GM23338 (cell line): ENCODE results near the gene EXOC6. TPM values are rescaled to one million over a fixed set of nuclear protein-coding genes. Genes with fewer than 3 reads are reported as not detected.

Source experiments
- ATAC-seq: fragments of 200-7000 bp; cut with Tn5 transposase; 3 replicates; pipeline ENCODE4 v1.9.1; 2020
- DNase-seq: peaks from one replicate; pipeline ENCODE4 v3.0.0-alpha.2; 2015; ENCODE audit warnings: low spot score
- H2AFZ ChIP-seq: fragments of 200-600 bp; sonication (generic); 2 replicates; pipeline ENCODE4 v1.8.0; 2016; ENCODE audit warnings: antibody characterized with exemption, mild to moderate bottlenecking, moderate library complexity
- H3F3A ChIP-seq: fragments of 200-600 bp; sonication (generic); replicated peaks from 2 replicates; pipeline ENCODE4 v1.8.0; 2017; ENCODE audit warnings: antibody characterized with exemption, mixed run types, low read depth
- H3K27ac ChIP-seq: fragments of 200-600 bp; sonication (generic); 2 replicates; pipeline ENCODE4 v1.6.1; 2016; ENCODE audit warnings: low read depth
- H3K27me3 ChIP-seq: fragments of 200-600 bp; sonication (generic); 2 replicates; pipeline ENCODE4 v1.8.0; 2016; ENCODE audit warnings: mild to moderate bottlenecking, mixed run types, moderate library complexity; ENCODE audit not compliant: insufficient read depth
- H3K36me3 ChIP-seq: fragments of 200-600 bp; sonication (generic); 2 replicates; pipeline ENCODE4 v1.8.0; 2016; ENCODE audit warnings: mild to moderate bottlenecking; ENCODE audit not compliant: insufficient read depth
- H3K4me1 ChIP-seq: fragments of 200-600 bp; sonication (generic); 2 replicates; pipeline ENCODE4 v1.8.0; 2016; ENCODE audit warnings: mild to moderate bottlenecking, moderate library complexity; ENCODE audit not compliant: insufficient read depth
- H3K4me2 ChIP-seq: fragments of 200-600 bp; sonication (generic); 2 replicates; pipeline ENCODE4 v1.7.1; 2017; ENCODE audit warnings: mixed run types
- H3K4me3 ChIP-seq: fragments of 200-600 bp; sonication (generic); 2 replicates; pipeline ENCODE4 v1.6.1; 2016; ENCODE audit warnings: mixed run types
- H3K79me2 ChIP-seq: fragments of 200-600 bp; sonication (generic); replicated peaks from 2 replicates; pipeline ENCODE4 v1.8.0; 2017; ENCODE audit warnings: mild to moderate bottlenecking; ENCODE audit not compliant: insufficient read depth
- H3K9me2 ChIP-seq: fragments of 200-600 bp; sonication (generic); 2 replicates; pipeline ENCODE4 v1.8.0; 2017; ENCODE audit not compliant: insufficient read depth
- H4K20me1 ChIP-seq: fragments of 200-600 bp; sonication (generic); replicated peaks from 2 replicates; pipeline ENCODE4 v1.8.0; 2017; ENCODE audit warnings: mild to moderate bottlenecking; ENCODE audit not compliant: insufficient read depth
- H3K27ac Mint-ChIP-seq: 2 replicates; pipeline ENCODE4 v1.8.0; 2020; ENCODE audit warnings: inconsistent platforms, mild to moderate bottlenecking, moderate library complexity, mixed read lengths
- H3K27me3 Mint-ChIP-seq: 3 replicates; pipeline ENCODE4 v1.8.0; 2022; ENCODE audit warnings: low read depth, mild to moderate bottlenecking, moderate library complexity, mixed read lengths, inconsistent platforms; ENCODE audit not compliant: insufficient read depth, poor library complexity
- H3K36me3 Mint-ChIP-seq: 3 replicates; pipeline ENCODE4 v1.8.0; 2021; ENCODE audit warnings: low read depth, mild to moderate bottlenecking, inconsistent platforms, moderate library complexity, mixed read lengths
- H3K4me1 Mint-ChIP-seq: 3 replicates; pipeline ENCODE4 v1.8.0; 2020; ENCODE audit warnings: mild to moderate bottlenecking, inconsistent platforms, mixed read lengths
- H3K4me3 Mint-ChIP-seq: 3 replicates; pipeline ENCODE4 v1.8.0; 2021; ENCODE audit warnings: moderate library complexity, mild to moderate bottlenecking, inconsistent platforms, mixed read lengths
- H3K9me3 Mint-ChIP-seq: 3 replicates; pipeline ENCODE4 v1.8.0; 2020; ENCODE audit warnings: moderate library complexity, mild to moderate bottlenecking, inconsistent platforms, mixed read lengths
- EZH2 ChIP-seq: fragments of 200-600 bp; sonication (generic); IDR thresholded peaks from one replicate; pipeline ENCODE4 v1.8.0; 2017; ENCODE audit warnings: antibody characterized with exemption, mild to moderate bottlenecking, low read depth; ENCODE audit not compliant: unreplicated experiment
- EZH2phosphoT487 ChIP-seq: fragments of 200-600 bp; sonication (generic); IDR thresholded peaks from one replicate; pipeline ENCODE4 v1.8.1; 2018; ENCODE audit warnings: antibody characterized with exemption; ENCODE audit not compliant: unreplicated experiment
- NANOG ChIP-seq: IDR thresholded peaks from 2 replicates; pipeline ENCODE4 v1.6.1; 2016; ENCODE audit warnings: antibody characterized with exemption, borderline replicate concordance
- STAT1 ChIP-seq: IDR thresholded peaks from one replicate; pipeline ENCODE4 v1.6.1; 2016; ENCODE audit warnings: antibody characterized with exemption; ENCODE audit not compliant: unreplicated experiment
- ZNF462 ChIP-seq: fragments of 250-450 bp; sonication (Bioruptor Pico); IDR thresholded peaks from 2 replicates; pipeline ENCODE4 v1.5.0; 2020; ENCODE audit warnings: mild to moderate bottlenecking, moderate library complexity
- polyA plus RNA-seq: library from polyadenylated mRNA; unstranded; fragments of >200 nt; fragmentation: Nextera tagmentation; extraction: Ambion mirVana; gene quantifications from 2 replicates; pipeline ENCODE4 v1.2.1, GENCODE V29; 2016
- total RNA-seq: library from RNA; depleted of rRNA; stranded (reverse); fragments of >200 nt; shearing (Covaris generic); gene quantifications from 2 replicates; pipeline ENCODE4 v1.2.3, GENCODE V29; 2014

EXOC6 gene
- total and polyA plus RNA-seq, 2 experiments from 2014 or later, result 5.0 to 6.0 TPM

- Histone ChIP-seq H3F3A (peaks cover 14% of the 10 kb centered on the region; the same call in 1 of the 2 replicates), H4K20me1 (peaks cover 14% of the 10 kb centered on the region), H3K36me3 (no peaks in the 10 kb centered on the region), H3K27me3 (peaks cover 100% of the 10 kb centered on the region), H2AFZ (peak overlapping the region; percentile 66; the same call in 1 of the 2 replicates), H3K4me1 (peaks cover 57% of the 10 kb centered on the region), H3K4me2 (peak overlapping the region; percentile 88), H3K4me3 (peak overlapping the region; percentile 70), H3K27ac (no peak overlapping the region), H3K9me2 (no peaks in the 10 kb centered on the region), H3K79me2 (no peaks in the 10 kb centered on the region)
- Mint-ChIP-seq H3K4me3 (peak overlapping the region; percentile 66), H3K4me1 (peaks cover 51% of the 10 kb centered on the region), H3K9me3 (peaks cover 4% of the 10 kb centered on the region; the same call in 2 of the 3 replicates), H3K27ac (no peak overlapping the region), H3K36me3 (no peaks in the 10 kb centered on the region; the same call in 2 of the 3 replicates), H3K27me3 (peaks cover 98% of the 10 kb centered on the region)
- ATAC-seq (peak; percentile 8), DNase-seq (peak; percentile 51)
- TF ChIP-seq EZH2, result peak; percentile 87
- TF ChIP-seq EZH2phosphoT487, result peak; percentile 49
- TF ChIP-seq NANOG, result no peak
- no peak for TF ChIP-seq ZNF462 (CRISPR knock-in tag)
- no peak for TF ChIP-seq STAT1
Measured at GRCh38 chr10:93072225-93072712, 223.9 kb downstream of the EXOC6 start.
